Activated CD4-positive, alpha-beta T cell treated with anti-CD3 and anti-CD28 coated beads, Interleukin-2, Interleukin-6, amounts not matched to agents 100 ng/mL and 50 ng/mL, durations not matched to agents 16 hours and 8 hours (primary cell): Measurements from ENCODE around the gene BMP6.

Source experiments
- DNase-seq: peaks from one replicate; pipeline ENCODE4 v3.0.0-alpha.2; 2020

BMP6 gene

DNA sequence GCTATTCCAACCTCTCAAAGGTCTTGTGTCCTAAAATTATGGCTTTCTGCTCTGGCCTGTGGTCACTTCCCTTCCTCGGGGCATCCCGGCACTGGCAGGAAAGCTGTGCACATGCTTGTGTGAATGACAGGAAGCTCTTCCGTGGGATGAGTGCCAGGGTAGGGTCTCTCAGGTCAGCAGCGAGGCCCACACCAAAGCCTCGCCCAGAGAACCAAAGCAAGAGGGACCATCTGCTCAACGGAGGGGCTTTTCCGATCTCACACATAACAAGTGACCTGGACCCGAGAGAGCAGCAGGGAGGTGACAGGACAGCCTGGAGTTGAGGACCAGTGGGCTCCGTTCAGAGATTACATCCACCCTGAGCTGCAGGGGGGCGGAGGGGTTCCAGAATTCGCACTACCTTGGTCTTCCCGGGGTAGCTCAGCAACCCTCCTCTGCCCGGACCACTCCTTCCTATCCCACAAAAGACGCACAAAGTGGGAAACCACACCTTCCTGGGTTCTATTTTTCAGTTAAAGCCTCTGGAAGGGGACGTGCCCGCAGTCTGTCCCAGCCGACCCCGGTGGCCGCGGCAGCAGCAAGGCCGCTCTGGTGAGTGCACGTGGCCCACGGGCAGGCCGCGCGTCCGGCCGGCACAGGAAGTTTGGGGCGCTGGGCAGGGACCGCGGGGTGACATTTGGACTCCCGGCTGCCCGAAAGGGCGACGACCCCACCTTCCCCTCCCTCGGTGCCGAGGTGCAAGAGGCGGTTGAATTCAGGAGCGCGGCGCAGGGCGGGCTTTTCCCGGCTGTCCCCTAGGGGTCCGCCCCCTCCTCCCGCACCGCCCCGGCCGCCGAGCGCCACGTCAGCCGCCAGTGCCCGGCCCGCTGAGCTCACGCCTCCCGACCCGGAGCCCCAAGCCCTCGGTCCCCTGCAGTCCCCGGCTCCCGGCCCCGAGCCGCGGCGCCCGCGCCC, 183.7 kb downstream of the BMP6 start:
- DNase-seq: peak; percentile 67

DNA sequence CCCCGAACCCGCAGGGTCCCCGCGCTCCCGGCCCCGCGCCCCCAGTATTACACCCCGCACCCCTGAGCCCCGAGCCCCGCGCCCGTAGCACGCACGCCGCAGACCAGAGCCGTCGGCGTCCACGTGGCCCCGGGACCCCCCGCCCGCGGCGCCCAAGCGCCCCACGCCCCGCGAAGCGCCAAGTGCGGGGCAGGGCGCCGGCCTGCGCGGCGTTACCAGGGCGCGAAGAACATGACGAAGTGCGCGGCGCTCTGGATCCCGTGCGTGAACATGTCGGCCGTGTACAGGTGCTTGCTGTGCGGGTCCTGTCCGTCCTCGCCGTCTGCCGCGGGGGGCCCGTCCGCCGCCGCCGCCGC, 184.4 kb downstream of the BMP6 start:
- DNase-seq: no peak

DNA sequence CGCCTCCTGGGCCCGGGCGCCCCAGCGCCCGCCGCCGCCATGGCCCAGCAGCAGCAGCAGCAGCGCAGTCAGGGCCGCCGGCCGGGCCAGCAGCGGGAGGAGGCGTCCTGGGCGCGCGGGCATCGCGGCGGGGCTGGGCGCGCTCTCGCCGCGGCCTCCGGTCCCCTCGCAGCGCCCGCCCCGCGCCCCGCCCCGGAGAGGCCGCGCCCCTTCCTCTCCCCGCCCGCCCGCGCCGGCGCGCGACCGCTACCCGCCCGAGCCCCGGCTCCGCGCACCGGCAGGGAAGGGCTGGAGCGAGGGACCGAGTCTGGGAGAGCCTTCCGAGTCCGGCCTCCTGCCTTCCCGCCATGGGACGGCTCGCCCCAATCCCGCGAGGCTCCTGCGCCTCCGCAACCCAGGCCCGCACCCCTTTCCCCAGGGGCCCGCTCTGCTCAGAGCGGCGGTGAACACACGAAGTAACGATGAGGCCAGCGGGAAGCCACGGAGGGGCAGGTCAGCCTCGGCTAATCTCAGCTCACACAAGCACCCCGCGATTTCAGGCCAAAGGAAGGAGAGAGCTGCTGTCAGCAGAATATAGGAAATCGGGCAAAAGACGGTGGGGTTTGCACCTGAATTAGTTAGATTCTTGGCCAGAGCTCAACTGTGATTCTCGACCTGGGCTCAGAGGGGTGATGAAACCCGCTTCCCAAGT, 184.9 kb downstream of the BMP6 start, which contains the start of gene TXNDC5:
TXNDC5 (minus strand) TSS at position 135 of the 691 bp plus-strand sequence; CDS start at position 123, 12 bp downstream.
- peak; percentile 82 for DNase-seq

DNA sequence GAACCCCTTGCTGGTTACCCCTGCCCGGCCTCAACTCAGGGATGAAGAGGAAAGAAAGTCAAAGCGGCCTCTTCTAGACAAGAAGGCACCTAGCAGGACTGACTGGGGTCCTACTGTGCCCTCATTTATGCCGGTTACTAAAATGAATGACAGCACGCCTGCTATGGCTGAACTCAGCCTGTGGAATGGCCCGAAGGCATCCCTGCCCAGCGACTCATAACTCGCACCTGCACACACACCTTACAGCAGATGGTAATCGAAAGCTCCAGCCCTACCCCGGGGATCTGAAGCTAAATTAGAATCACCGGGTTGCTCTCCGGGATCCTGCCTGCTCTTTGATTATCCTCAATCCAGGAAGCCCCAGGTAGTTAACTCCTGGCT, 185.4 kb downstream of the BMP6 start:
- no peak for DNase-seq

DNA sequence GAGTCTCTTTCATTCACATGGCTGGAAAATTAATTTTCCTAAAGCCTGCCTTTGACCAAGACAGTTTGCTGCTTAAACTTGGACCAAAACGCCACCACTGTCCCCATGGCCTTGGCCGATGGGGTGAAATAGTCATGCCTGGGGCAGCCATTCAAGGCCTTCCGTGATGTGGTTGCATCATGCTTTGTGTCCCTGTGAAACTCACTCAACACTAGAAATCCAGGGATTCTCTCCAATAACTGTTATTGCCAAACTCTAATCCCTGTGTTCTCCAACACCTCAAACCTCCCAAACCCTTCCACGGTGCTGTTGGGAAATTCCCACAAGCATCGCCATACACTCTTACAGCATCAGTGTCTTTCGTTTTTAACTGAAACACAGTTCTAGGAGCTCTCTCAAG, 186.1 kb downstream of the BMP6 start:
- DNase-seq: no peak

DNA sequence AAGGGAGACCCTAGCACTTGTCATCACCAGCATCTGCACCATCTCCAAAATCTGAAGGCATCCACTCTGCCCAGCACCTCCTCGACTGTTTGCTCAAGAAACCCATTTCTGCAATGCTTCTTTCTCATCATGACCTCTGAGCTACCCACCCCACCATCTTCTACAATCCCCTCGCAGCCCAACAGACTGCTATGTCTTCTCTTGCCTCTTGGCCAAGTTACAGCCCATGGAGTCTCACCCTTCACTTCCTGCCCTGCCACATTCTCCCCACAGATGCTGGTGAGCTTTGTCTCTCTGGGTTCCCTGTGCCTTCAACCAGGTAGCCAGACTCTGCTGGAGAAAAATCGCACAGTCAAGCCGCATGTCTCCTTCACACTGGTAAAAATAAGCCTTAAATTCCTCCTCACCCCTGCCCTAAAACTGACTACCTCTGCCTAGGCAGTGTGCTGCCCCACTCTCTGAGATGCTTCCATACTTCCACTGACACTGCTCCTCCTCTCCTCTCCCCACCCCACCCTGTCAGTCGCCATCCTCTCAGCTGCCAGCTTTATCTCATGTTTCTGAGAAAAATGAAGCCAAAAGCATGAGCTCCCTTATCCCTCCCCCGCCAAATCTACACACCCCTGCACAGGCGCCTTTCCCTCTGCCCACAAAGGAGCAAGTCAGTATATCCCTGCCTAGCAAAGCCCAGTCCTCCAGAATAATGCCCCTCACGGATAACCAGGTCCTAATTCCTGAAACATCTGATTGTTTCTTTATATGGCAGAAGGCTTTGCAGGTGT, 187.0 kb downstream of the BMP6 start:
- no peak for DNase-seq

DNA sequence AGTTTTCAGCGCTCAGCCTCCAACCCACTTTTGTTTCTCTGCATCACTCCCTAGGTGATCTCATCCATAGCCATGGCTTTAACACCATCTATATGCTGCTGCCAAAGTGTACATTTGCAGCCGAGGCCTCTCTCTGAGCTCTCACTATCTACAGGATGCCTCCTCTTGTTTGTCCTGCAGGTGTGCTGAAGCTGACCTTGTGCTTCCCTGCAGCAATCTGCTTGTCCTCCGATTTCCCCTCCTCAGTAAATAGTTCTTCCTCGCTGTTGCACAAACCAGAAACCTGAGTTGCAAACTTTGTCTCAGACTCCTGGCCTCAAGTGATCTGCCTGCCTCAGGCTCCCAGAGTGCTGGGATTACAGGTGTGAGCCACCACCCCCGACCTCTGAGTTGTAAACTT, 188.4 kb downstream of the BMP6 start:
- DNase-seq: no peak

DNA sequence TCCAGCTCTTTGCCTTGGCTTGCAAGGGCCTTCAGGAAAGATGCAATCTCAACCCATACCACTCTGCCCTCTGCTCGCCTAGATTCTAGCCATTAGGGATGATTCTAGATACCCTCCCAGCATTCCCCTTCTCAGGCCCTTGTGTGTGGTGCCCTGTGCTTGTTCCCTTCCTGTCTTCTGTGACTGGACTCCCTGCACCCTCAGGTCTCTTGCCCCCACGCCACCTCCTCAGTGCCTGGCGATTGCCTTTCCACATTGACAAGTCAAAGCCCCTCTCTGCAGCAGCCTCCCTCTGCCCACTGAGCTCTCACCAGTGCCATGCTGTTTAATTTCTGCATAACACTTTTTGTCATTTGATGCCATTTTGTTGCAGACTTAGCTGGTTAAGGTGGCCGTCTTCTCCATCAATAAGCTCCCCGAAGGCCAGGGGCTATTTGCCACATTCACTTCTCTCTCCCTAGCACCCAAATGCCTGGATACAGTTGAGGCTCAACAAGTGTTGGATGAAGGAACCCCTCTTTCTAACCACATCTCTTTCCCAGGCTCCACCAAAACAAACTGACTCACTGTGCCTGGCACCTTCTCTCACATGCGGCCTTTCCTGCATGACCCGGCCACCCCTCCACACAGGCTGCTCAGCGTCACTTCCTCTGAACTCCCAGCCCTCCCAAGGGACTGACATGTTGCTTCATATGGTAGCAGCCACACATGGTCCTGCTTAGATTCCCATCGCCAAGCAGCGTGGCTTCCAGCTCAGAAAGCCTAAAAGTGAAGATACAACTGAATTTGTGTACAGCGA, 189.3 kb downstream of the BMP6 start:
- no peak for DNase-seq

DNA sequence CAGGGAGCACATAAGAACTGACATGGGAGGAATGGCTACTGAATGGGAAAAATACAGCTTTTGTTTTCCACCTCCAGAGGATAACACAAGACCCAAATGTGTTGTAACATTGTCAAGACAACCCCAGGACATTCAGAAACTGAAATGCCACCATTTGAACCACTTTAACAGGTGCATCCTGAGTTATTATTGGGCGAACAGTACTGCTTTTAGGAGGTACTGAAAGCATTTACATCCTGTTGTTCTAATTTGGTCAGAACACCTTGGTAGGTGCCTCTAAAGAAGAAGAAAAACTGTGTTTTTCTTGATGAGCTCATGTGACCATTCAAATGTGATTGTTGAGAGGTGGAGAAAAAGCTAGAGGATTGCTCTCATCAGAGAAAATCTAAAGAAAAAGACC, 191.1 kb downstream of the BMP6 start:
- no peak for DNase-seq

DNA sequence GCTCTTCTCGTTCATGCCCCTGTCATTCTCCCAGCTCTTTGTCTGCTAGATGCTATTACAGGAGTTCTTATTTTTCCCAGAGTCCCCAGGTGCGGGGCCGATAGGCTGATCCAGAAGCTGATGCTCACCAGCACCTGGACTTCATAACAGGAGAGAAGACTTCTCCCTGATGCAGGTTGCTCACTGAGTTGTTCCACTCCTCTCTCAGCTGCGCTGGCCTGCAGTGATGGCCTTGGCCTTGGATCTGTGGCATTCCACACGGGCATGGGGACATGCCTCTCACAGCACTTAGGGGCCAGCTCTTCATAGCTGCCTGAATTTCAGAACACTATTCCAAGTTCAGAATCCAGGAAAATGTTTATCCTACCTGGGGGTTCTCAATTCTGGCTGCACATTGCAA, 191.8 kb downstream of the BMP6 start:
- no peak for DNase-seq

DNA sequence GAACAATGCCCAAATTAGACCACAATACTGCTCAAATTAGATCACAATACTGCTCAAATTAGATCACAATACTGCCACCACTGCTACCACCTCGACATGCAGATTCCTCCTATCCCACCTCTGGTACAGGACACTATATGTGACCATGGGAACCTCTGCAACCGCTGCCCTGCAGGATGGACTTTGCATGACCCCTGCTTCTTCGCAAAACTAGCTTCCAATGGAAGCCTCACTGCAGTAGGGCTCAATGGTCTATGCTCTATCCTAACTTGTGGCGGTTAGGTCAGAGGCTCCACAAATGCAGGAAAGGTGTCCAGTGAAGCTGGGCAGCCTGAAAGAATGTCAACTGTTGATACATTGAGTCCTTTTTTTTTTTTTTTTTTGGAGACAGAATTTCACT, 192.5 kb downstream of the BMP6 start:
- no peak for DNase-seq

DNA sequence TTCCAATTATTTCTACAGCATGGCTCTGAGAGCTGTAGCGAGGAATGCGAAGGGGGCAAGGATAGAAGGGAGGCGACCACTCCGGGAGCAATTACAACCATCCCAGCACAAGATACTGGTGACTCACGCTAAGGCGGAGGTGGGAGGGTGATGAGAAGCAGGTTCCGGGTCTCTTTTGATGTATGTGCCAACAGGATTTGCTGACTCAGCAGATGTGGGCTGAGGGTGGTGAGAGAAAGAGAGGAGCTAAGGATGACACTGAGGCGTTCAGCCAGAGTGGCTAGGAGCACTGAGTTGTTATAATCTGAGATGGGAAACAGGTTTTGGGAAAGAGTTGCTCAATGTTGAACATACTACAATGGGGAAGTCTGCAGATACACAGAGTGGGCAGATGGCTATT, 194.0 kb downstream of the BMP6 start:
- peak; percentile 30 for DNase-seq

DNA sequence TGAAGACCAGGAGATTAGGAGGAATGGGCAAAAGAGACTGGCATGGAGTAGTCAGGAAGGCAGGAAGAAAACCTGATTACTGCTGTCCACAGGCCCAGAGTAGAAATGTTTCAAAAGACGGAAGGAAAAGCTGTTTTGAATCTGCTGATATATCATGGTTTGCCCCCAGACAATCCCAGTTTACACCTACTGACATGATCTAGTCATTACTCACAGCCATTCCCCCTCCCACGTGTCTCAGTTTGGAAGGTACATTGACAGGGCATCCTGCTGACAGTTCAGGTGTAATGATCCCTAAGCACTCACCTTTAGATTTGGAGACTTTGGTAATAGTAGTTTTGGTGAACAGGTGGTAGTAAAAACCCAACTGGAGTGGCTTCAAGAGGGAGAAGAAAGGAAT, 194.5 kb downstream of the BMP6 start:
- DNase-seq: no peak

DNA sequence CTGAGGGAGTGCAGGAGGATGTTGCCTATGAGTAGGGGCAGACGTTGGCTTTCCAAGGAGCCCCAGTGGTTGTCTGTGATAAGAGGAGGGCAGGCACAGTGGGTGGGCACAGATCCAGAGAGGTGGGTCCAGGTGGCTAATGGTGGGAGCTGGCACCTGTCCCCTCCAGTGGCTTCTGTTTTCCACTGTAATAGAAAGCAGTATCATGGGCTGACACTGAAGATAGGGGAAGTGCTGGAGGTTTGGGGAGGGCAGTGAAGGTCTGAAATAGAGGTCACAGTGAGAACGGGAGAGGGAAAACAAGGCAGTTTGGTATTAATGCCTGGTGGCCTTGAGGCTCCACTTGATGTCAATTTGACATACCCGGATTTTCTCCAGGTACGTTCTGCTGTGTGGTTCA, 195.1 kb downstream of the BMP6 start:
- no peak for DNase-seq

DNA sequence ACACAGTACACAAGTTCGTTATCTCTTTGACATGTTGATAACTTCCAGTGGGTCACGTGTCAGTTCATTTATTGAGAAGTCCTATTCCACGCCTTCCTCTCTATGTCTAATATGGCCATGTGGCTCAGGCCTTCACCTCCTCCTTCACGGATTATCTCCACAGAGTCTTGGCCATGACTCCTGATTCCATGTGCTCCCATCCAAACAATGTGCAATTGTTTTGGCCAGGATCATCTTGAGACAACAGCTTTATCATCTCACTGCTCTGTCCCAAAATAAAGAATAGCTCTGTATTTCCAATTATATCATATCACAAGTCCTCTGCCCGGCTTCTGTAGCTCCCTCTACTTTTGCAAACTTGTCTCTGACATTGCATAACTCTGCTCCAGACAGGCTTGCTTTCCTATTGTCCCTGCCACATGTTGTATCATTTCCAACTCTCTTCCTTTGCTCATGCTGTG, 195.8 kb downstream of the BMP6 start:
- DNase-seq: no peak

DNA sequence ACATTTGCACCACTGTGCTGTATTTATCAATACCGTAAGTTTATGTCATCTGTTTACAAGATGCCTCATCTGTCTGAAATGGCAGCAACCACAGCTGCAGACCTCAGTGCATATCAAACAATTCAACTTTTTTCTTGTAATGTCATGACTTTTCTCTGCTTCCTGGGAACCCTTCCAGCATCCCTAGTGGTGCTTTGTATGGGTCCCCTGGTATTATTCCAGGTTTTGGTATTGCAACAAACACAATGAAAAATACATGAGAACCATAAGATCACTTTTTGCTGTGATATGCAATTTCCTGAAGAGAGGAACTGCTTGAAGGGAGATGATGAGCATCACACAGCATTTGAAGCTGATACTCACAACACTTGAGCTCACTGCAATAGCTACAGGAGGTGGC, 196.7 kb downstream of the BMP6 start:
- DNase-seq: no peak

DNA sequence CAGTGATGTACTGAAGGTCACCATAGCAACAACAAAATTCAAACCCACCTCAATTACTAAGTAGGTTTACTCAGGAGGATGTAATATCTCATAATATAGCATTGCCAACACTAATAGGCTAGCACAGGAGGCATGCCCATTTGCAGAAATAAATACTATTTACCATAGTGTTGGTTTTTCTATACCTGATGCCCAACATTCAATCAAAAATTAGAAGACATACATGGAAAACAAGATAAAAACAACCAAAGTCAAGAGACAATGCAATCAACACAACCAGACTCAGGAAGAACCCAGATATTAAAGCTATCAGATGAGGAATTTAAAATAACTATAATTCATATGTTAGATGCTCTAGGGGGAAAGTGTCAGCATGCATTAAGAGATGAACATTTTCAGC, 199.0 kb downstream of the BMP6 start:
- DNase-seq: no peak
